GM10266 (cell line): Measurements from ENCODE around the gene MUC16.

Experiments
- DNase-seq: peaks from one replicate; pipeline ENCODE4 v3.0.0; 2012; ENCODE audit errors: extremely low spot score
- CTCF ChIP-seq: IDR thresholded peaks from 2 replicates; pipeline ENCODE4 v1.5.1; 2012; ENCODE audit warnings: mild to moderate bottlenecking, low read depth; ENCODE audit not compliant: control insufficient read depth, insufficient read depth; ENCODE audit errors: missing control alignments

Gene MUC16

GRCh38 chr19:9032136-9032631 is 22.0 kb upstream of the MUC16 start:
- no peak for DNase-seq
- TF ChIP-seq CTCF: no peak

- TF ChIP-seq CTCF: no peak
These were observed 8.1 kb upstream of the MUC16 start for GRCh38 chr19:9018163-9018875.

GRCh38 chr19:9014803-9015202 is 4.6 kb upstream of the MUC16 start:
- no peak for DNase-seq
- TF ChIP-seq CTCF: no peak

More at GRCh38 chr19:9018163-9018875, 8.1 kb upstream of the MUC16 start:
- DNase-seq: no peak

GRCh38 chr19:9013988-9014387 is 3.8 kb upstream of the MUC16 start:
- no peak for TF ChIP-seq CTCF
- no peak for DNase-seq

GRCh38 chr19:9011875-9012274 is 1.7 kb upstream of the MUC16 start:
- TF ChIP-seq CTCF: no peak
- DNase-seq: no peak

GRCh38 chr19:9010693-9011092 is 484 bp upstream of the MUC16 start:
- TF ChIP-seq CTCF: no peak
- DNase-seq: no peak

GRCh38 chr19:9009431-9009830 is 778 bp downstream of the MUC16 start:
- no peak for TF ChIP-seq CTCF

More at GRCh38 chr19:9009431-9009830, 778 bp downstream of the MUC16 start:
- DNase-seq: no peak
